ENCODE data around the gene NTF3.

NTF3 gene

DNA sequence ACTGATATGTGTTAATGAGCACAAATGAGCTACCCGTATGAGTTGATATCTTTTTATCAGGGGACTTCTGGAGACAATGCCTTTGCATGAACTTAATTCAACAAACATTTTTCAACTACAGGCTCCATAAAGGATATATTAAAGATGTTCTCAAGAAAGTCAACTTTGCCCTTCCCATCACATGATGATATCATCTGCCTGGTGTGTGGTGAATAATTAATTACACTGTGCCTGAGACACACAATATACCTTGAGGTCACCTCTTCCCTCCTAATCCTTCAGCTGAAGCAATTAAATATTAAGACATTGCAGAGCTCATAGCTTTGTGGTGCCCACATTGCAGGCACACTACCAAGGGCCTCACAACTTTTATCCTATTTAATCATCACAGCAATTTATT, 22.3 kb upstream of the NTF3 start:
- Mint-ChIP-seq H3K9me3 (no peaks in the 10 kb centered on the region), H3K27ac (no peak overlapping the region), H3K4me1 (ENCODE audit: low read depth) (no peaks in the 10 kb centered on the region), H3K27me3 (ENCODE audit: low read depth) (peaks cover 2% of the 10 kb centered on the region), H3K4me3 (no peak overlapping the region), H3K36me3 (ENCODE audit: low read depth) (no peaks in the 10 kb centered on the region)
- DNase-seq (ENCODE audit: low spot score) = no peak

DNA sequence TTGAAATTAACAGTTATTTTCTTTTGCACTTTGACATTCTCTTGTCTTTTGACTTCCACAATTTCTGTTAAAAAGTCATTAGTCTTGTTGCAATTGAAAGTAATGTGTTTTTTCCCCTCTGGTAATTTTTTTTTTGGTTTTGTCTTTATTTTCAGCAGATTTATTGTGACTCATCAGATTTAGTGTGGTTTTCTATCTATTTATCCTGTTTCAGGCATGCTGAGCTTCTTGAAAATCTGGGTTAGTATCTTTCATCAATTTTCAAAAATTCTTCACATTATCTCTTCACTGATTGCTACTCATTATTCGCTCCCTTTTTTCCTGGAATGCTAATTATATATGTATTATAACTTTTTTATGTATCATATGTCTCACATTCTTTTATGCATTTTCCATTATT, 15.3 kb upstream of the NTF3 start:
- H3K27ac Mint-ChIP-seq = no peak overlapping the region
- H3K27me3 Mint-ChIP-seq (ENCODE audit: low read depth) = peaks cover 2% of the 10 kb centered on the region
- H3K36me3 Mint-ChIP-seq (ENCODE audit: low read depth) = no peaks in the 10 kb centered on the region
- no peaks in the 10 kb centered on the region for H3K9me3 Mint-ChIP-seq
- H3K4me3 Mint-ChIP-seq = no peak overlapping the region
- DNase-seq (ENCODE audit: low spot score) = no peak
- H3K4me1 Mint-ChIP-seq (ENCODE audit: low read depth) = no peaks in the 10 kb centered on the region

GRCh38 chr12:5417500-5417899, 14.4 kb upstream of the NTF3 start:
- Mint-ChIP-seq H3K36me3 (ENCODE audit: low read depth) (no peaks in the 10 kb centered on the region), H3K9me3 (no peaks in the 10 kb centered on the region), H3K27ac (no peak overlapping the region), H3K27me3 (ENCODE audit: low read depth) (peaks cover 2% of the 10 kb centered on the region), H3K4me3 (no peak overlapping the region), H3K4me1 (ENCODE audit: low read depth) (no peaks in the 10 kb centered on the region)
- DNase-seq (ENCODE audit: low spot score) = no peak

GRCh38 chr12:5428332-5429221, 3.3 kb upstream of the NTF3 start:
- Mint-ChIP-seq H3K4me3 (no peak overlapping the region), H3K27ac (no peak overlapping the region), H3K36me3 (ENCODE audit: low read depth) (no peaks in the 10 kb centered on the region), H3K9me3 (no peaks in the 10 kb centered on the region), H3K27me3 (ENCODE audit: low read depth) (peaks cover 47% of the 10 kb centered on the region), H3K4me1 (ENCODE audit: low read depth) (peaks cover 3% of the 10 kb centered on the region)
- no peak for DNase-seq (ENCODE audit: low spot score)

- Mint-ChIP-seq H3K27ac (no peak overlapping the region), H3K4me3 (no peak overlapping the region), H3K9me3 (no peaks in the 10 kb centered on the region), H3K4me1 (ENCODE audit: low read depth) (peaks cover 3% of the 10 kb centered on the region), H3K27me3 (ENCODE audit: low read depth) (peaks cover 47% of the 10 kb centered on the region), H3K36me3 (ENCODE audit: low read depth) (no peaks in the 10 kb centered on the region)
- no peak for DNase-seq (ENCODE audit: low spot score)
Measured at GRCh38 chr12:5429741-5430557, 2.0 kb upstream of the NTF3 start.

DNA sequence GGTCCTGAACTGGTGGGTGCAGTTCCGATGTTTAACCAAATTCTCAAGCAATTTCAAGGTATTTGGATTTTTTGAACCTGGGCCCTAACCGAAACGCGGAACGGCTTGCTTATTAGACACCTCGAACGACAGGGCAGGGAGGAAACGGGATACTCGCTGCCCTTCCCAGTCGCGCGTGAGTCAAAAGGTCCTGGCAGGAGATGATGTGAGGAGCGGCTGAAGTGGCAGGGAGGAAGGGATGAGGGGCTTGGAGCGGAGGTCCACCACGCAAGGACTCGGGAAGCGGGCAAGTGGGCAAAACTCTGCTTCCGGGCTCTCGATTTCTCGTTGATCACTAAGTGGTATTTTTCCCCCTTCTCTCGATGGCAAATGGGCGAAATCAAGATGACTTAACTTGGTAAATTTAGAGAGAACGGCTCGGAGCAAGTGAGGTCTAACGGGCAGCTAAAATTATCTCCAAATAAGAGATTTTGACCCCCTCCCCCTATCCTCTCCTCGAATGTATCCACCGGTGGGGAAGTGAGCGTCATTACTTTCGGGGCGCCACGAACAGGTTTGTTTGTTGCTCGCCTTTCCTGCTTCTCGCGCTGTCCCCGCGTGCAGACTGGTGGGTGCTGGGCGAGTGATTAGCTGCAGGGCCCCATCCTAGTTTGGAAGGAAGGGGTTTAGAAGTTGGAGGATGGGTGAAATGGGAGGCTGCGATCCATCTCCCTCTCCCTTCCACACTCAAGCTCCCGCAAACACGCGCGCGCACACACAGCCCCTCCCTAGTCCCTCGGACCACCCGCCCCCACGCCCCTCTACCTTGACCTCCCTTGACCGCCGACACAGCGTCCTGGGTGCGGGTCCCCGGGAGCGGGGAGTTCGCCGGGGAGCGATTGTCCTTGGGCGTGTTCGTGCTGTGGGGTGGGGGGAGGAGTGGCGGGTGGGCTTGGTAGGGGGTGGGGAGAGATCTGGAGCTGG, 986 bp upstream of the NTF3 start:
- Mint-ChIP-seq H3K36me3 (ENCODE audit: low read depth) (no peaks in the 10 kb centered on the region), H3K4me1 (ENCODE audit: low read depth) (peaks cover 3% of the 10 kb centered on the region), H3K27ac (no peak overlapping the region), H3K4me3 (peak overlapping the region; percentile 36), H3K9me3 (no peaks in the 10 kb centered on the region), H3K27me3 (ENCODE audit: low read depth) (peaks cover 47% of the 10 kb centered on the region)
- no peak for DNase-seq (ENCODE audit: low spot score)

DNA sequence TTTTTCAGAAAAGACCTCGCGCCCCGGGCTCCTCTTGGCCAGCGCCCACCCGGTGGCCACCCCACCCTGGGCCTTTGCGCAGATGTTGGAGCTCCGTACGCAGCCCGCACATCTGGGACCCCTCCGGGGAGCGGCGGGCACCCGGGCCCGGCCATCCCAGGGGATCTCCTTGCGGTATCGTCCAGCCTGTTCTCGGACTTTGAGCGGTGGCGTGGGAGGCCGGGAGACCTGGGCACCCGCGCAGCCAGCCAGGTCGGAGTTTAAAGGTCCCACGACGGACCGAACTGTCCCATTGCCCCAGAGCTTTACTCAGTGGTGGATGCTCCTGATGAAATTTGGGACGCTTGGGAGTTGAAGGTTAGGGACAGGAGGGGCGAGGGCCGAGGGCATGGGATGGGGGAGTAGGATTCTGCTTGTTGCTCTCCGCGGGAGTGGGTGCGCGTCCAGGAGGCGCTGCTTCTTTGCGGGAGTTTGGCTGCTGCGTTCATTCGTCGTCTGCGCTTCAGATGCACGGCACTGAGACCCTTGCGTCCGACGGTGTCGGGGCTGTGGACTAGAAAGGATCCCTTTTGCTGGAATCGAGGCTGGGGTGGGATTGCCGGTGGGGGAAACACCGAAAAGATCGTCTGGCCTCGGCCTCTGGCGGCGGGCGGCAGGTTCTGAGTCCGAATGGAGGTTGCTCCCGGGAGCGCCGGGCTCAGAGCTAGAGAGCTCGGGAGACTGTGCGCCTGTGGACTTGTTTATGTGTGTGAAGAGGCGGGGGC, 1.4 kb downstream of the NTF3 start:
- H3K36me3 Mint-ChIP-seq (ENCODE audit: low read depth) = no peaks in the 10 kb centered on the region
- no peak for DNase-seq (ENCODE audit: low spot score)
- no peak overlapping the region for H3K27ac Mint-ChIP-seq
- peaks cover 3% of the 10 kb centered on the region for H3K4me1 Mint-ChIP-seq (ENCODE audit: low read depth)
- peaks cover 46% of the 10 kb centered on the region for H3K27me3 Mint-ChIP-seq (ENCODE audit: low read depth)
- H3K4me3 Mint-ChIP-seq = no peak overlapping the region
- H3K9me3 Mint-ChIP-seq = no peaks in the 10 kb centered on the region

- peaks cover 3% of the 10 kb centered on the region for H3K4me1 Mint-ChIP-seq (ENCODE audit: low read depth)
- H3K9me3 Mint-ChIP-seq = no peaks in the 10 kb centered on the region
- DNase-seq (ENCODE audit: low spot score) = no peak
- H3K27me3 Mint-ChIP-seq (ENCODE audit: low read depth) = peaks cover 38% of the 10 kb centered on the region
- no peaks in the 10 kb centered on the region for H3K36me3 Mint-ChIP-seq (ENCODE audit: low read depth)
- H3K4me3 Mint-ChIP-seq = no peak overlapping the region
- no peak overlapping the region for H3K27ac Mint-ChIP-seq
Measured at GRCh38 chr12:5433845-5434646, 2.1 kb downstream of the NTF3 start.

DNA sequence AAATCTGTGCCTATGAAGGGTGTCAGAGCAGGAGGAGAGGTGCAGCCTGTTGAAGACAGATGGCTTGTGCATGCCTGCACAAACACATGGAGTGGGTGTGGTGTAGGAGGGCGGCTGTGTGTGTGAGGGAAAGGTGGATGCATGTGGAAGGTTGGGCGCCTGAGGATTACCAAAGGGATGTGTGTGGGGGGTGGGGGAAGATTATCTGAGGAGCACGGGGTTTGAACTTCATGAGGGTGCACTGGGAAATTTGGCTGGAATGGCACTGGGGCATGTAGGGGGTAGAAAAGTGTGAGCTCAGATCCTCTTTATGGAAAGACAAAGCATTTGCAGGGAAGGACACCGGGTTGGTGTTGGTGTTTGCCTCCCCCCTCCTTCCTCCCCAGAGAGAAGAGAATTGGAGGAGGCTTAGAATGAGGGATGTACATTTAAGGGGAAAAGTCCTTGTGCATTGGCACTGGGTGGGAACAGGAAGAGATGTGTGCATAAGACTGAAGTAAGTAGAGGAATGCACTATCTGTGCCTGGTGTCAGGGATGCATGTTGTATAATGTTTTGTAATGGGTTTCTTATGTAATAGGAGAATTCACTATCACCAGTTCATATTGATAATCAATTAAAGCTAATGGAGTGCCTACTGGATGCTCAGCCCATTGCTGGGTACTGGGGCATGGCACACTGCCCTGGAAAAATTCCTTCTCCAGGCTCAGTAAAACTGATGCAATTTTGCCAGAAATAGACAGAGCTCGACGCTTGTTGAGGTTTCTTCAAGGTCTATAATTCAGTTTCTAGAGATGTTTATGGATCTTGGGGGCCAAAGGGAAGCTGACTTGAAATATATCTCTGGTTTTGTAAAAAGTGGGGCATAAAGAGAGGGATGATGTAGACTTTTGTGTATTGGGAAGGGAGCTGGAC, 3.0 kb downstream of the NTF3 start:
- DNase-seq (ENCODE audit: low spot score) = no peak
- Mint-ChIP-seq H3K4me1 (ENCODE audit: low read depth) (peaks cover 3% of the 10 kb centered on the region), H3K27ac (no peak overlapping the region), H3K4me3 (no peak overlapping the region), H3K9me3 (no peaks in the 10 kb centered on the region), H3K36me3 (ENCODE audit: low read depth) (no peaks in the 10 kb centered on the region), H3K27me3 (ENCODE audit: low read depth) (peaks cover 29% of the 10 kb centered on the region)

DNA sequence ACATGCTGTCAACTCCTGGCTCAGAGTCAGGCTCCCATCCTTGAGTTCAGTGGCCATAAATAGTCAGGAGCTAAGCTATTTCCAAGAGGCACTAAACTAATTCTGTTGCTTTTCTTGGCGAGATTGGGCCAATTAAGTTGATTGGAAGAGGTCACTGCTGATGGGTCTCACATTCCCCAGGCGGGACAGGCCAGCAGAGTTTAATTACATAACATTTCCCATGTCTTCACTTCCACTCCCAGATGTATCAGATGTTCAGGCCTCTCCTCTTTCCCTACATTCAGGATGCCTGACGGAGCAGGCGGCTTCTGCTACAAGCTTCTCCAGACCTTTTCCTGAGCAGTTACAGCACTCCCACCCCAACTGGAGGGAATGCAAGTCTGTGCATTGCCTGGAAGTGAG, 5.3 kb downstream of the NTF3 start:
- no peak overlapping the region for H3K4me3 Mint-ChIP-seq
- no peak overlapping the region for H3K27ac Mint-ChIP-seq
- DNase-seq (ENCODE audit: low spot score) = no peak
- no peaks in the 10 kb centered on the region for H3K9me3 Mint-ChIP-seq
- peaks cover 10% of the 10 kb centered on the region for H3K27me3 Mint-ChIP-seq (ENCODE audit: low read depth)
- H3K36me3 Mint-ChIP-seq (ENCODE audit: low read depth) = no peaks in the 10 kb centered on the region
- no peaks in the 10 kb centered on the region for H3K4me1 Mint-ChIP-seq (ENCODE audit: low read depth)

DNA sequence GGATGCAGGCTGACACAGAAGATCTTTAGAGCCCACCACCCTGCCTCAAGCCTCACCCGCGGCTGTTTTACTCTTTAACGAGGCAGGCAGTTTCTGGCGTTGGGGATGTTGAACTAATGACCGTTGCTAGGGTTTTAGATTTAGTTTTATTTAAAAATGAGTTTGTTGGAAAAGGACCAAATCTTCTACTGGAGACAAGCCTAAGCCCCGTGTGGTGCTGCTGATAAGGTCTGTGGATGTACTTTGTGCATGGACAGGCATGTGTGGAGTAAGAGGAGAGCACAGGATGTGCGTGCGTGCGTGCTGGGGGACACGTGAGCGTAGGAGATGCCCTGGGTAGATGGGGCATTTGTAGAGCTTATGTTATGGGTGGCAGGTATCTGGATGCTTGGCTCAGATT, 5.7 kb downstream of the NTF3 start:
- Mint-ChIP-seq H3K4me3 (no peak overlapping the region), H3K9me3 (no peaks in the 10 kb centered on the region), H3K4me1 (ENCODE audit: low read depth) (no peaks in the 10 kb centered on the region), H3K27ac (no peak overlapping the region), H3K36me3 (ENCODE audit: low read depth) (no peaks in the 10 kb centered on the region), H3K27me3 (ENCODE audit: low read depth) (peaks cover 6% of the 10 kb centered on the region)
- DNase-seq (ENCODE audit: low spot score) = no peak

Data from T-helper 2 cell treated with Interferon-gamma antibody and Interleukin-4, amounts not matched to agents 5 μg/mL and 100 μg/mL, for 36 hours (primary cell).